GM12878 (cell line): ENCODE measurements around the gene DNAJC5. TPM values are rescaled to one million over a fixed set of nuclear protein-coding genes. Genes with fewer than 3 reads are reported as not detected.

ENCODE experiments used
- ATAC-seq: fragments of 200-7000 bp; cut with Tn5 transposase; 3 replicates; pipeline ENCODE4 v1.9.1; 2020; ENCODE audit warnings: mild to moderate bottlenecking, moderate library complexity
- BruUV-seq: library from RNA; stranded (reverse); fragments of 400-500 nt; replicated peaks from 2 replicates; lab custom pipeline; 2021; lab: Mats Ljungman, UMichigan
- CTCF ChIA-PET: fragments of 300-600 bp; sonication (Branson Sonifier 250); formaldehyde crosslinking; extraction: SDS; loops from one replicate; lab custom pipeline; 2021; ENCODE audit warnings: inconsistent platforms; lab: Yijun Ruan, JAX
- POLR2A ChIA-PET: fragments of 350-600 bp; formaldehyde crosslinking; extraction: SDS; loops from one replicate; lab custom pipeline; 2021; ENCODE audit warnings: inconsistent platforms; lab: Charles Lee
- RAD21 ChIA-PET: fragments of 300-600 bp; sonication (Branson Sonifier 250); formaldehyde crosslinking; loops from one replicate; lab custom pipeline; 2023; ENCODE audit warnings: antibody characterized with exemption; ENCODE audit not compliant: unreplicated experiment; lab: Charles Lee
- SMC1A ChIA-PET: fragments of 300-600 bp; sonication (Branson Sonifier 250); formaldehyde crosslinking; loops from one replicate; lab custom pipeline; 2023; ENCODE audit not compliant: unreplicated experiment, uncharacterized antibody; lab: Charles Lee
- DNase-seq: peaks from one replicate; pipeline ENCODE4 v3.0.0-alpha.2; 2011; ENCODE audit warnings: low read depth, low spot score
- FAIRE-seq: peaks from 3 replicates; lab custom pipeline; 2011; peaks lifted over from hg19 to GRCh38; lab: Jason Lieb, UNC
- H2AFZ ChIP-seq: 2 replicates; pipeline ENCODE4 v1.6.0; 2011; ENCODE audit warnings: low read depth, low read length, control low read depth; ENCODE audit not compliant: control insufficient read depth
- H3K27ac ChIP-seq: 2 replicates; pipeline ENCODE4 v1.5.1; 2011; ENCODE audit warnings: control low read depth; ENCODE audit not compliant: control insufficient read depth, insufficient read depth
- H3K27me3 ChIP-seq, 2 experiments: replicated peaks in 1 of 2; 2 replicates each; pipeline versions ENCODE4 v1.6.0 to v1.6.1; 2011; ENCODE audit warnings: low read length in 1 of 2; ENCODE audit not compliant: control insufficient read depth in 2 of 2, insufficient read depth in 2 of 2
- H3K36me3 ChIP-seq, 2 experiments: 2 replicates each; pipeline ENCODE4 v1.5.1; 2011; ENCODE audit warnings: low read length in 1 of 2; ENCODE audit not compliant: control insufficient read depth in 2 of 2, insufficient read depth in 2 of 2
- H3K4me1 ChIP-seq: 2 replicates; pipeline ENCODE4 v1.6.1; 2011; ENCODE audit warnings: mild to moderate bottlenecking, low read length, moderate library complexity, mixed read lengths; ENCODE audit not compliant: control insufficient read depth, insufficient read depth
- H3K4me2 ChIP-seq: 2 replicates; pipeline ENCODE4 v1.6.0; 2011; ENCODE audit warnings: control low read depth; ENCODE audit not compliant: control insufficient read depth, insufficient read depth
- H3K4me3 ChIP-seq: fragments of 200-600 bp; sonication (generic); 2 replicates; pipeline ENCODE4 v1.5.1; 2016
- H3K79me2 ChIP-seq: 2 replicates; pipeline ENCODE4 v1.6.0; 2011; ENCODE audit warnings: low read length; ENCODE audit not compliant: control insufficient read depth, insufficient read depth
- H3K9ac ChIP-seq: 2 replicates; pipeline ENCODE4 v1.8.0; 2011; ENCODE audit warnings: low read length, control low read depth, mixed read lengths; ENCODE audit not compliant: control insufficient read depth, insufficient read depth
- H3K9me3 ChIP-seq: replicated peaks from 3 replicates; pipeline ENCODE4 v1.5.1; 2011; ENCODE audit warnings: mild to moderate bottlenecking, low read length; ENCODE audit not compliant: control insufficient read depth, insufficient read depth
- H4K20me1 ChIP-seq: 2 replicates; pipeline ENCODE4 v1.6.0; 2011; ENCODE audit not compliant: control insufficient read depth, insufficient read depth
- MTA2 ChIP-seq: fragments of 450-650 bp; IDR thresholded peaks from 2 replicates; pipeline ENCODE4 v1.6.1; 2016; ENCODE audit warnings: low read depth, mild to moderate bottlenecking, moderate library complexity
- NR2F1 ChIP-seq: fragments of 450-650 bp; conservative IDR thresholded peaks from 2 replicates; pipeline ENCODE4 v1.6.1; 2017; ENCODE audit warnings: mild to moderate bottlenecking
- WGBS: methylation state at CpG from one replicate; pipeline ENCODE4 v1.1.6; 2016; ENCODE audit warnings: low lambda C conversion rate; ENCODE audit not compliant: insufficient replicate concordance, insufficient coverage; ENCODE audit errors: missing lambda C conversion rate; 5-methylcytosine and 5-hydroxymethylcytosine counted together
- in situ Hi-C: fragments of 300-500 bp; cut with MboI; formaldehyde crosslinking; loops from 9 replicates; pipeline ENCODE4 v1.14.3; 2018; ENCODE audit warnings: mixed read lengths
- intact Hi-C: fragments of 100-400 bp; cut with micrococcal nuclease; formaldehyde crosslinking; loops from one replicate; pipeline ENCODE4 v1.14.2; 2022; ENCODE audit not compliant: unreplicated experiment
- polyA plus RNA-seq, 11 experiments: library from polyadenylated mRNA; depleted of rRNA in 4 of 11; unstranded in 6 of 11; stranded (reverse) in 5 of 11; fragments of >200 nt; fragmentation: Nextera tagmentation in 4 of 11; fragmentation: Illumina TruSeq in 1 of 11; extraction: Ambion mirVana in 4 of 11; extraction: Trizol in 1 of 11; gene quantifications; 1 replicate in 1 of 11; 2 replicates in 10 of 11; pipeline versions ENCODE4 v1.2.1 to v1.2.3, GENCODE V29; 2011 to 2016; ENCODE audit warnings: inconsistent platforms in 2 of 11, missing spikeins in 2 of 11, low read depth in 1 of 11
- total RNA-seq, 4 experiments: library from RNA; depleted of rRNA in 3 of 4; stranded (reverse); fragments of >200 nt in 3 of 4; fragmentation: Illumina TruSeq in 1 of 4; extraction: Trizol in 1 of 4; gene quantifications; 2 replicates each; pipeline versions ENCODE4 v1.2.1 to v1.2.3, GENCODE V29; 2013 to 2021
- TF ChIP-seq, protein P1 (sequence below): IDR thresholded peaks from 2 replicates; pipeline ENCODE4 v1.6.1; 2011; ENCODE audit warnings: borderline replicate concordance, low read depth, mild to moderate bottlenecking, moderate library complexity, low read length; ENCODE audit not compliant: insufficient read depth, poor library complexity, severe bottlenecking
- TF ChIP-seq, protein P2 (sequence below): fragments of 450-650 bp; IDR thresholded peaks from 2 replicates; pipeline ENCODE4 v1.6.1; 2017; ENCODE audit warnings: mild to moderate bottlenecking
- TF ChIP-seq, protein P3 (sequence below): fragments of 450-650 bp; IDR thresholded peaks from 2 replicates; pipeline ENCODE4 v1.6.1; 2016; ENCODE audit warnings: mild to moderate bottlenecking

DNAJC5 gene
- total and polyA plus RNA-seq, 10 of the 15 experiments (the other 5 are each of a cell fraction or from before 2014, with no cell fraction given): 0.69 to 36.8 (median 17.0) TPM

DNA sequence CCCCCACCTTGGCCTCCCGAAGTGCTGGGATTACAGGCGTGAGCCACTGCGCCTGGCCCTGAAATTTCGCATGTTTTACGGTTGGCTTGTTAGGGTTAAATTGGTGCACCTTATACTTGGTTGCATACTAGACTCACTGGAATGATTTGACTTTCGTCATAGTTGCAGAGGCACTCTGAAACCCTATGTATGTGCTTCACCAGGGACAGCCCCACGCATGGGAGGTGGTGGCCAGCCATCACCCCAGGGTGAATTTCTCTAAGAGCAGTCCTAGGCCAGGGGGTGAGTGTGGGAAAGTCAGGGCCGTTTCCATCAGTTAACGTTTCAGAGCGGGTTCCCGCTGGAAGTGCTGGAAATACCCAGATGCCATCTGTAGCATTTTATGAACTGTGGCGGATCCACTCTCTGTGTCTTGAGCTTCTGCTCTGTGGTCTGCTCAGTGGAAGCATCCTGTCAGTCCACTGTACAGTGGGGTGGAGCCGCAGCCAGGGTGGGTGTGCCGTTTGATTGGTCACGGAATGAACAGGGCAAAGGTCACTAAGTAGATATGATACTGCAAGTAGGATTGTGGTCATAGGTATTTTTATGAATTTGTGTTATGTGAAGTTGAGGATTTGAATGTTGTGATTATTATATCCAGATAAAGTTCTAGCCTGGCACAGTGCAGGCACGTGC lies 13.2 kb downstream of the DNAJC5 start:
- no peak overlapping the region for H2AFZ ChIP-seq
- H3K4me1 ChIP-seq: no peaks in the 10 kb centered on the region; the same call in 1 of the 2 replicates
- peaks cover 0 to 5% of the 10 kb centered on the region in 2 experiments; a peak in 3 of 4 replicates for H3K36me3 ChIP-seq
- 93% methylated on average over 16 of the region's 16 CpGs for WGBS
- SMC1A ChIA-PET: interaction anchor here (2.4 kb wide), 1 partner anchor 11 kb away, joined by 8 read pairs; no protein-coding TSS in a partner anchor
- DNase-seq: no peak
- peak; percentile 52 for ATAC-seq
- RAD21 ChIA-PET: no interaction called here
- TF ChIP-seq, protein P1, sequence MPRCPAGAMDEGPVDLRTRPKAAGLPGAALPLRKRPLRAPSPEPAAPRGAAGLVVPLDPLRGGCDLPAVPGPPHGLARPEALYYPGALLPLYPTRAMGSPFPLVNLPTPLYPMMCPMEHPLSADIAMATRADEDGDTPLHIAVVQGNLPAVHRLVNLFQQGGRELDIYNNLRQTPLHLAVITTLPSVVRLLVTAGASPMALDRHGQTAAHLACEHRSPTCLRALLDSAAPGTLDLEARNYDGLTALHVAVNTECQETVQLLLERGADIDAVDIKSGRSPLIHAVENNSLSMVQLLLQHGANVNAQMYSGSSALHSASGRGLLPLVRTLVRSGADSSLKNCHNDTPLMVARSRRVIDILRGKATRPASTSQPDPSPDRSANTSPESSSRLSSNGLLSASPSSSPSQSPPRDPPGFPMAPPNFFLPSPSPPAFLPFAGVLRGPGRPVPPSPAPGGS: no peak
- TF ChIP-seq MTA2: no peak
- TF ChIP-seq, protein P2, sequence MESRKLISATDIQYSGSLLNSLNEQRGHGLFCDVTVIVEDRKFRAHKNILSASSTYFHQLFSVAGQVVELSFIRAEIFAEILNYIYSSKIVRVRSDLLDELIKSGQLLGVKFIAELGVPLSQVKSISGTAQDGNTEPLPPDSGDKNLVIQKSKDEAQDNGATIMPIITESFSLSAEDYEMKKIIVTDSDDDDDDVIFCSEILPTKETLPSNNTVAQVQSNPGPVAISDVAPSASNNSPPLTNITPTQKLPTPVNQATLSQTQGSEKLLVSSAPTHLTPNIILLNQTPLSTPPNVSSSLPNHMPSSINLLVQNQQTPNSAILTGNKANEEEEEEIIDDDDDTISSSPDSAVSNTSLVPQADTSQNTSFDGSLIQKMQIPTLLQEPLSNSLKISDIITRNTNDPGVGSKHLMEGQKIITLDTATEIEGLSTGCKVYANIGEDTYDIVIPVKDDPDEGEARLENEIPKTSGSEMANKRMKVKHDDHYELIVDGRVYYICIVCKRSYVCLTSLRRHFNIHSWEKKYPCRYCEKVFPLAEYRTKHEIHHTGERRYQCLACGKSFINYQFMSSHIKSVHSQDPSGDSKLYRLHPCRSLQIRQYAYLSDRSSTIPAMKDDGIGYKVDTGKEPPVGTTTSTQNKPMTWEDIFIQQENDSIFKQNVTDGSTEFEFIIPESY: peak; percentile 16; the same call in 1 of the 2 replicates
- TF ChIP-seq, protein P3, sequence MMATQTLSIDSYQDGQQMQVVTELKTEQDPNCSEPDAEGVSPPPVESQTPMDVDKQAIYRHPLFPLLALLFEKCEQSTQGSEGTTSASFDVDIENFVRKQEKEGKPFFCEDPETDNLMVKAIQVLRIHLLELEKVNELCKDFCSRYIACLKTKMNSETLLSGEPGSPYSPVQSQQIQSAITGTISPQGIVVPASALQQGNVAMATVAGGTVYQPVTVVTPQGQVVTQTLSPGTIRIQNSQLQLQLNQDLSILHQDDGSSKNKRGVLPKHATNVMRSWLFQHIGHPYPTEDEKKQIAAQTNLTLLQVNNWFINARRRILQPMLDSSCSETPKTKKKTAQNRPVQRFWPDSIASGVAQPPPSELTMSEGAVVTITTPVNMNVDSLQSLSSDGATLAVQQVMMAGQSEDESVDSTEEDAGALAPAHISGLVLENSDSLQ: peak; percentile 19; the same call in 1 of the 2 replicates
- 0 out of 2 replicates have a peak, but pooled peaks have one; percentile 18 for TF ChIP-seq NR2F1
- POLR2A ChIA-PET: interaction anchor here (1.7 kb wide), 1 partner anchor 12 kb away, joined by 5 read pairs; no protein-coding TSS in a partner anchor
- H3K4me2 ChIP-seq: no peak overlapping the region
- FAIRE-seq: no peak
- CTCF ChIA-PET: no interaction called here
- intact Hi-C loops (no loop called here), in situ Hi-C loops (no loop called here)
- H3K9me3 ChIP-seq: no peaks in the 10 kb centered on the region; the same call in 2 of the 3 replicates
- no peaks in the 10 kb centered on the region for H3K27me3 ChIP-seq
- peaks cover 50% of the 10 kb centered on the region for H3K79me2 ChIP-seq
- no peak overlapping the region for H3K9ac ChIP-seq
- peaks cover 7% of the 10 kb centered on the region; the same call in 1 of the 2 replicates for H4K20me1 ChIP-seq
- H3K4me3 ChIP-seq: no peak overlapping the region
- H3K27ac ChIP-seq: no peak overlapping the region
- BruUV-seq: TSS peak; percentile 40
